Peyer's patch (tissue), 4 donors: ENCODE measurements around the gene C2. TPM values are rescaled to one million over a fixed set of nuclear protein-coding genes. Genes with fewer than 3 reads are reported as not detected.

ENCODE experiments used
- DNase-seq, 3 donors: peaks; one replicate each; pipeline ENCODE4 v3.0.0-alpha.2; 2017 to 2019
- H3K27ac ChIP-seq, 4 donors: fragments of 200-600 bp; sonication (generic); one replicate each; pipeline ENCODE4 v1.5.1; 2016 to 2019
- H3K27me3 ChIP-seq, 2 donors: fragments of 200-600 bp; sonication (generic); one replicate each; pipeline ENCODE4 v1.5.1; 2019
- H3K36me3 ChIP-seq, 3 donors: fragments of 200-600 bp; sonication (generic); one replicate each; pipeline ENCODE4 v1.5.1; 2016 to 2019
- H3K4me1 ChIP-seq, 4 donors: fragments of 200-600 bp; sonication (generic); one replicate each; pipeline ENCODE4 v1.5.1; 2016 to 2019
- H3K4me3 ChIP-seq, 4 donors: fragments of 200-600 bp; sonication (generic); 1 replicate in 3 of 4; 2 replicates in 1 of 4; pipeline ENCODE4 v1.5.1; 2016 to 2019; ENCODE audit warnings: mild to moderate bottlenecking in 1 of 4
- H3K9me3 ChIP-seq, 4 donors: fragments of 200-600 bp; sonication (generic); one replicate each; pipeline ENCODE4 v1.5.1; 2016 to 2019; ENCODE audit warnings: mild to moderate bottlenecking in 1 of 4
- CTCF ChIP-seq, 6 experiments: fragments of 450-650 bp in 4 of 6; fragments of 200-600 bp in 2 of 6; sonication (generic) in 1 of 6; IDR thresholded peaks; one replicate each; pipeline ENCODE4 v1.5.1; 2017 to 2019; ENCODE audit warnings: antibody characterized with exemption in 6 of 6, mild to moderate bottlenecking in 3 of 6, moderate library complexity in 1 of 6
- POLR2A ChIP-seq, 2 donors: fragments of 450-650 bp; IDR thresholded peaks; one replicate each; pipeline ENCODE4 v1.5.1; 2017; ENCODE audit warnings: antibody characterized with exemption in 2 of 2, mild to moderate bottlenecking in 2 of 2, moderate library complexity in 2 of 2
- total RNA-seq, 4 donors: library from RNA; depleted of rRNA; stranded (reverse); fragments of >200 nt; gene quantifications; one replicate each; pipeline ENCODE4 v1.1.0, GENCODE V29; 2016

C2 gene
- total RNA-seq, 4 donors from 2014 or later, result 15.3 to 63.2 (median 38.4) TPM

DNA sequence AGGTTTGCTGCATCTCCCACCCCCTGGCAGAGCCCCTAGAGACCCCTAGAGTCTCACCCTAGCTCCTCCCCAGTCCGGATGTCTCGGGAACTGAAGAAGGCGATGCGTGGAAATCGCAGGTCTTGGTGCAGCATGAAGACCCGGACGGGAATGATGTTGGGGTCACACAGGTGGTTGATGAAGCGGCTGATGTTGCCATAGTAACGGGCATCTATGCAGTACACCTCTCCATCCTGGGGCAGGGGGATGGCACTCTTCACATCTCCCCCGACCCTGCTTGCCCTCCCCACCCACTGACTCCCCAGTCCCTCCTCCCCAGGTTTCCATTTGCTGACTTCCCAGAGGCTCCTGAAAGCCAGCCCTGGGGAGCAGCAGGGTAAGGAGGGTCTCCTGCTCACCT, 46.9 kb upstream of the C2 start:
- peaks cover 0 to 70% (median 0%) of the 10 kb centered on the region in 3 donors for H3K36me3 ChIP-seq
- H3K4me3 ChIP-seq, result no peak overlapping the region
- H3K9me3 ChIP-seq, result no peaks in the 10 kb centered on the region
- no peaks in the 10 kb centered on the region for H3K27me3 ChIP-seq
- DNase-seq, result no peak
- H3K4me1 ChIP-seq, result peaks cover 0 to 21% (median 0%) of the 10 kb centered on the region in 4 donors
- H3K27ac ChIP-seq, result no peak overlapping the region
- no peak for TF ChIP-seq CTCF (IDR thresholded peaks at IDR 0.05)
- TF ChIP-seq POLR2A (IDR thresholded peaks at IDR 0.05), result no peak

DNA sequence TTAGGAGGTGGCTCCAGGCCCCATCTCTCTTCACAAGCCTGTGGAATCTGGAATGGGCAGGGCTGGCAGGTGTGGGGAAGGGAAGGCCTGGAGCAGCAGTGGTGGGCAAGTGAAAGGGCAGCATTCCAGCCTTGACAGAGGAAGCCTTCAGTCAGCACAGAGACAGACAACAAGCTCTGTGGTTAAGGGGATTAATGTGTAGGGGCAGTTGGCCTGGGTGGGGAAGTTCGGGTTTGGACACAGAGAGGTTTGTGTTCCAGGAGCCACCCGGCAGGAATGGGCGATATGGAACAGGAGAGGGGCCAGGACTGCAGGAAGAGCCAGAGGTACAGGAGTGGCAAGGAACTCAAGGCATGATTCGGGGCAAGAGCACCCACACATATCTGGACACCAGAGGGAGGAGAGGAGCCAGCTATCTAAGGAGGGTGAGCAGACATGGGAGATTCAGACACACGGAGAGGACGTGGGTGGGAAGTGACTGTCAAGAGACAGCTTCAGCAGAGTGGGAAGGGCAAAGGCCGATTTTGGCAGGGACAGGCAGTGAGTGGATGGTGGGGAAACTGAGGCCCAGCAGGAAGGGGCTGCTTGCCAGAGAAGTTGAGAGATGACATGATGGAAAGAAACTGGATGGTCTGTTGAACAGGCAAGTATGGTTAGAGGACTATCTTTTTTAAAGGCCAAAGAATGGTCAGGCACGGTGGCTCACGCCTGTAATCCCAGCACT, 46.2 kb upstream of the C2 start:
- no peak for TF ChIP-seq CTCF (IDR thresholded peaks at IDR 0.05)
- DNase-seq, result no peak
- Histone ChIP-seq H3K4me1 (peaks cover 0 to 14% (median 0%) of the 10 kb centered on the region in 4 donors), H3K4me3 (no peak overlapping the region), H3K9me3 (no peaks in the 10 kb centered on the region), H3K27me3 (no peaks in the 10 kb centered on the region), H3K27ac (no peak overlapping the region), H3K36me3 (peaks cover 0 to 69% (median 0%) of the 10 kb centered on the region in 3 donors)

DNA sequence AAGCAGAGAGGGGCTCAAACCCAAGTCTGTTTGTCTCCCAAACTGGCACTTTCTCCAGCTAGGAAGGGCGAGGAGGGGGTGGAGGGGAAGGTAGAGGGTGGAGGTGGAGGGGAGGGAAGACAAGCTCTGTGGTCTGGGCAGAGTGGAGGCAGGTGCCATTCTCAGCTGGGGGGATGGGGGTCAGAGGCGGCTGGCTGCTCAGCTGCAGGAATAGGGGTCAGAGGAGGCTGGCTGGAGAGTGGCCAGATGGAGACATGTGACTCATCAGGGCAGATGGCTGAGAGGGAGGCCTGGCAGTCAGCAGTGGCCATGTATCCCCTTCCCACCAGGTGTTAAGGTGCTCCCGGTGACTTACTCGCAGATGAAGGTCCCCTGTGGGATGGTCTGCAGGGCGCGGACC, 45.2 kb upstream of the C2 start:
- Histone ChIP-seq H3K27me3 (no peaks in the 10 kb centered on the region), H3K36me3 (peaks cover 0 to 77% (median 0%) of the 10 kb centered on the region in 3 donors), H3K4me3 (no peak overlapping the region), H3K9me3 (no peaks in the 10 kb centered on the region), H3K27ac (no peak overlapping the region), H3K4me1 (peaks cover 0 to 10% (median 0%) of the 10 kb centered on the region in 4 donors)
- DNase-seq, result no peak
- TF ChIP-seq POLR2A (IDR thresholded peaks at IDR 0.05), result no peak
- no peak for TF ChIP-seq CTCF (IDR thresholded peaks at IDR 0.05)

- H3K9me3 ChIP-seq, result no peaks in the 10 kb centered on the region
- H3K4me1 ChIP-seq, result peaks cover 0 to 10% (median 0%) of the 10 kb centered on the region in 4 donors
- TF ChIP-seq POLR2A (IDR thresholded peaks at IDR 0.05) (no peak), CTCF (IDR thresholded peaks at IDR 0.05) (no peak)
- no peaks in the 10 kb centered on the region for H3K27me3 ChIP-seq
- no peak overlapping the region for H3K4me3 ChIP-seq
- H3K27ac ChIP-seq, result no peak overlapping the region
- H3K36me3 ChIP-seq, result peaks cover 0 to 90% (median 0%) of the 10 kb centered on the region in 3 donors
- DNase-seq, result peak in 1 of 3 donors; percentile 39
Measured at GRCh38 chr6:31883676-31884075, 43.8 kb upstream of the C2 start.

DNA sequence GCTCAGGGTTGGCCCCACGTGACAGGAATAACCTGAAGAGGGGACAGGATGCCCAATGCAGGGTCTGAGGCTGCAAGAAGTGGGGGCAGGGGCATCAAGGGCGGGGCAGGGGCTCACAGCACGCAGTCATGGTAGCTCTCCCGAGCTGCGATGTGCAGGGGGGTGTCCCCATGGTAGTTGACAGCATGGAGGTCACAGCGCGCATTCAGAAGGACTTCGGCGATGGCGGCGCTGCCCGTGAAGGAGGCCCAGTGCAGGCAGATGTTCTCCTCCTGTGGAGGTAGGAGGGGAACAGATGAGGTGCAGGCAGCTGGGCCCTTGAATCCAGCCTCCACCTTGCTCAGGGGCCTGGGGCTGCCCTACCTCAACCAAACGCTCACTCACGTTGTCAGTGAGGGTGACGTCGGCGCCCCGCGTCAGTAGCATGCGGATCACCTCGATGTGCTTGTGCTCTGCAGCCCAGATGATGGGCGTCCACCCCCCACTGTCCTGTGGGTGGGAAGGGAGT, 42.9 kb upstream of the C2 start:
- TF ChIP-seq CTCF (IDR thresholded peaks at IDR 0.05), result no peak
- no peak for TF ChIP-seq POLR2A (IDR thresholded peaks at IDR 0.05)
- Histone ChIP-seq H3K4me1 (peaks cover 0 to 4% (median 0%) of the 10 kb centered on the region in 4 donors), H3K9me3 (no peaks in the 10 kb centered on the region), H3K27ac (no peak overlapping the region), H3K4me3 (no peak overlapping the region), H3K36me3 (peaks cover 0 to 96% (median 0%) of the 10 kb centered on the region in 3 donors), H3K27me3 (no peaks in the 10 kb centered on the region)
- DNase-seq, result peak in 1 of 3 donors; percentile 40
